ENCODE data around the gene TAF15.
A peak's percentile ranks its signal among the peaks of the same experiment; 100 is the strongest.

The TAF15 gene

DNA sequence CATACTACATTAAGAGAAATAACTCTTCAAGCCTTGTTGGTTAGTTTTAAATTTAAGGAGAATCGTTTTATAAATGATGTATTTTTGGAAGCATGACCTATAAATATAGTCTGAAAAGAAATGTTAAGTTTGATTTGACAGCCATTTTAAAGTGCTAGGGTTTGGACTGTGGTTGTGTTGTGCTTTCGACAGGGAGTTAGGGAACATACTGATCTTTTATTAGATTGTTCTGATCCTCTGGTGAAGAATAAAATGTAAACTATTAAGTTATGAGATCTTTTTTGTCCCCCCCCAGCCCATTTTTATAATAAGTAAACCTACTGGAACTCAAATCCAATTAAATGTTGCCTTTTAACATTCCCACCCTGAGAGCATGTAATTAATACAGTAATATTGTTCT lies 12.0 kb downstream of the TAF15 start:
- no peak for ATAC-seq

DNA sequence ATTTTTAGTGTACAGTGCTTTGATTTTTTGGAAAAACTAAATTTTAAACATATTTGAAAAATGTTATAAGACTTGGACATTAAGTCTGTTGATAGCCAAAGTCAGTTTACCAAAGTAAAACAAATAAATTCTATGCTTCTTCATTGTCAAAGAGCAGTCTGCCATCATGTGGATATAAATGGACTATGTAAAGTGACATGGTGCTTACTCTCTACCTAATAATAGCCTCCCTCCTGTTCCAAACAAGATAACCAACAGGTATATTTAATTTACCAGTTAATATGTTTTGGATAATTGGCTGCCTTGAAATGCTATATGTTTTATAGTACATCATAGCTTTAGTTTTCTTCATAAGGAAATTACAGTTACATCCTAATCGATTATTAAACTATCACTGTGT lies 15.9 kb downstream of the TAF15 start:
- no peak for ATAC-seq

DNA sequence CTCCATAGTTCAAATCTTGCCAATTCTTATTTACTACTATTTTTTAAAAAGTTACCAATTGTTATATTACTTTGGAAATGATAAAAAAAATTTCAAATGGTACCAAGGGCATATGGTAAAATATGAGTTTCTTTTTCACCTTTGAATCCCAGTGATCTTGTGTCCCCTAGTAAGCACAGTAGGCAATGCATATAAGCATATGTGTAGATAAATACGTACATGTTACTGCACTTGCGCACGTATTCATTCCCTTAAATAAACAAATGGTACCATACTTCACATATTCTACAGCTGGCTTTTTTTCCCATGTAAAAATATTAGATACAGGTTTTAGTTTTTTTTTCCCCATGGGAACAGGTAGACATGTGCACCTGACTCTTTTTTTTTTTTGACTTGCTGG lies 31.8 kb downstream of the TAF15 start:
- ATAC-seq: no peak

DNA sequence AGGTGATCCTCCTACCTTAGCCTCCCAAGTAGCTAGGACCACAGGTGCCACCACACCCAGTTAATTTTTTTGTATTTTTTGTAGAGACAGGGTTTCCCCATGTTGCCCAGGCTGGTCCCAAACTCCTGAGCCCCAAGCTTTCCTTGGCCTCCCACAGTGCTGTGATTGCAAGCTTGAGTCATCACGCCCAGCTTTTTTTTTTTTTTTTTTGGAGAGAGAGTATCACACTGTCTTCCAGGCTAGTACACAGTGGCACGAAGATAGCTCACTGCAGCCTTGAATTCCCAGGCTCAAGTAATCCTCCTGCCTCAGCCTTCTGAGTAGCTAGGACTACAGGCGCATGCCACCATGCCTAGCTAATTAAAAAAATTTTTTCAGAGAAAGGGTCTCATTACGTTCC lies 32.2 kb downstream of the TAF15 start:
- no peak for ATAC-seq

DNA sequence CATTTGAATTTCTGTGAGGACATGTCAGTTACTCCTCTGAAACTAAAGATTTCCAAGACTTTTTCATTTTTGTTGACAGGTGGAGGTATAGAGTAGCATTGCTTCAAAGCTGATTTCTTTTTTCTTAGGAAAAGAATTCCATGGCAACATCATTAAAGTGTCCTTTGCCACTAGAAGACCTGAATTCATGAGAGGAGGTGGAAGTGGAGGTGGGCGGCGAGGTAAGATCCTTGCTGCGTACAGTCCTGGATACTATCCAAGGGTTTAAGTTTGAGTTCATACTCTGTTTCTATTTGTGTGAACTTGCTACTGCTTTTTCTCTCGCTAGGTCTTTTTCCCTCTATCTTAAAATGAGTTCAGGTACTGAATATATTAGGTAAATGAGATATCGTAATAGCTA lies 33.0 kb downstream of the TAF15 start:
- no peak for ATAC-seq

DNA sequence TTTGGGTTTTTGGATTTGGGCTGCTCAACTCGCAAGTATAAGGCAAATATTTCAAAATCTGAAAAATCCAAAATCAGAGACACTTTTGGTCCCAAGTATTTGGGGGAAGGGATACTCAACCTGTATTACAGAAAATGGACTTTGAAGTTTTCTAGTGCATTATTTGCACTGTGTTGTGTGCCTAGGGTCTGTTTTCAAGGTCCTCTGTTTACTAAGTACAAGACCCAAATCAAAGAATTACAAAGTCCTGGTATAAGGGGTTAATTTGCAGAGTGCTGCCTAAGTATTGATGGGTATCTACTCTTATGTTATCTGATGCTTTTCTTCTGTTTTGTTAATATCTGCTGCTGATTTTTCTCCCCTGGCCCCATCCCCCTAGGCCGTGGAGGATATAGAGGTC lies 34.4 kb downstream of the TAF15 start:
- ATAC-seq: no peak

DNA sequence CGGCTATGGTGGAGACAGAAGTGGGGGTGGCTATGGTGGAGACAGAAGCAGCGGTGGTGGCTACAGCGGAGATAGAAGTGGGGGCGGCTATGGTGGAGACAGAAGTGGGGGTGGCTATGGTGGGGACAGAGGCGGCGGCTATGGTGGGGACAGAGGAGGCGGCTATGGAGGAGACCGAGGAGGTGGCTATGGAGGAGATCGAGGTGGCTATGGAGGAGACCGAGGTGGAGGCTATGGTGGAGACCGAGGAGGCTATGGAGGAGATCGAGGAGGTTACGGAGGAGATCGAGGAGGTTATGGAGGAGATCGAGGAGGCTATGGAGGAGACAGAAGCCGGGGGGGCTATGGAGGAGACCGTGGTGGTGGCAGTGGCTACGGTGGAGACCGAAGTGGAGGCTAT lies 35.3 kb downstream of the TAF15 start:
- ATAC-seq: no peak

DNA sequence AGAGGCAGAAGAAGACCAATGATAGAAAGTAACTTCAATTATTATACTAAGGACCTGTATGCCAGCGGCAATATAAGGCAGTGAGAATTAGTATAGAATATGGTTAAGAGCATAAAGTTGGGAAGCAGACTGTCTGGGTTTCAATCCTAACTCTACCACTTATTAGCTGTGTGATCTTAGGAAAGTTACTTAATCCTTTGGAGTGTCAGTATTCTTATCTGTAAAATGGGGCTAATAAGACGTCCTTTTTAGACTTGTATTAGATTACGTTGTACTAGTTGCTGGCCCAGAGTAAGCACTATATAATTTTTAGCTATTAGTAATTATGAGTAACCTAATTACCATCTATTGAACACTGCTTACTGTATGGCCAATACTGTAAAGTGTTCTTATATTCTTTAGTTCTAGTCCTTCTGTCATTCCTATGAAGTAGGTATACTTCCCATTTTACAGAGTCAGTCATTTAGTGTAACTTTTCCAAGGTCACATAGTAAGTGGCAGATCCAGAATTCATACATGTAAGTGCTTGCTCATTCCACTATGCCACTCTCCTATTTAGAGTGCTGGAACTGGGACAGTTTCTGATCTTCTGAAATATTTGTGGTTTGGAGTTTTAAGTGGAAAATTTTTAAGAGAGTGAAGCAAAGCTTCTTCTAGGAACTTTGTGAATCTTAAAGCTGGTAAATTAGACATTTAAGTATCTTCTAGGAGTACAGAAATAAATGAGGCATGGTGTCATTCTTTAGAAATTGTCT lies 36.9 kb downstream of the TAF15 start:
- no peak for ATAC-seq

DNA sequence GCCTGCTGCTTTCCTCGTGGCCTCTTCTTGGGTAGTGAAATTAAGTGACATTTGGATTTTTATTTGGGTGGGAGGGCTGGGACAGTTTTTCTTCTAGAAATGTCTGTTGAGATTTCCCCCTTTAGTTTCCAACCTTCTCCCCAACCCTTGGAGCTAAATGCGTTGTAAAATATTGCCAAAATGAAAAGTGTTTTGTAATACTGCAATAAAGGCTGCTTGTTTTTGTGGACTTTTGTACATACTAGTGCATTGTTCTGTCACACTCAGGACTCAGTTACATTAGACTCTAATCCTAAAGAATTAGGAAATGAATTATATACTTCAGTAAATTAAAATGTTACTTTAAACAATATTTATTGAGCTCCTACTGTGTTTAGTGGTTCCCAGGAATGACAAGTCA lies 37.7 kb downstream of the TAF15 start:
- no peak for ATAC-seq

DNA sequence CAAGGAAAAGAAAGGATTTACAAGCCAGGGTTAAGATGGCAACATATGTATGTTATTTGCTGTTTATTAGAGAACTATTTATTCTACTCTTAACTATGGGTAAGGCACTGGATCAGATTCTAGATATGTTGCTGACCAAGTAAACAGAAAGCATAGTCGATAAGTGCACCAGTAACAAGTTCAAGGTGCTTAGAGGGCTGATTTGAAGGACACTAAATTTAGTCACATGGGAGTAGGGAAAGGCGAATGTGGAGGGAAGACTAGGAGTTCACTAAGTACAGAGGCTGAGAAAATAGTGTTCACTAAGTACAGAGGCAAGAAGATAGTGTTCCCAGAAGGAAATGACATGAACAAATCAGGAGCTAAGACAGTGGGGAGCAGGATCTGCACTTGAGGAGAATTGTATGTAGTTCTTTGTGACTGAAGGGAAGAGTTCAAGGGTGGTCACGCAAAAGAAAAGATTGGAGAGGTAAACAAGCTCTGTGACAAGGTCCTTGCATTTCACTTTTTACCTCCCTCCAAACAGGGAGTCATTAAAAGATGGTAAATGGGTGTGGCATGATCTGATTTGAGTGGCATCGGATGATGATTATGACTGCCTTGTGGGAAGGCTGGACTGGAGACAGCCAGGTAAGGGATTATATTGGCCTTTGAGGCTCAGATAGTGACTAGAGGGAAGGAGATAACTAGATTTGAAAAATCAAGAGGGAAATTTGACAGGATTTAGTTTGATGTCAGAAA lies 38.5 kb downstream of the TAF15 start:
- ATAC-seq: no peak

DNA sequence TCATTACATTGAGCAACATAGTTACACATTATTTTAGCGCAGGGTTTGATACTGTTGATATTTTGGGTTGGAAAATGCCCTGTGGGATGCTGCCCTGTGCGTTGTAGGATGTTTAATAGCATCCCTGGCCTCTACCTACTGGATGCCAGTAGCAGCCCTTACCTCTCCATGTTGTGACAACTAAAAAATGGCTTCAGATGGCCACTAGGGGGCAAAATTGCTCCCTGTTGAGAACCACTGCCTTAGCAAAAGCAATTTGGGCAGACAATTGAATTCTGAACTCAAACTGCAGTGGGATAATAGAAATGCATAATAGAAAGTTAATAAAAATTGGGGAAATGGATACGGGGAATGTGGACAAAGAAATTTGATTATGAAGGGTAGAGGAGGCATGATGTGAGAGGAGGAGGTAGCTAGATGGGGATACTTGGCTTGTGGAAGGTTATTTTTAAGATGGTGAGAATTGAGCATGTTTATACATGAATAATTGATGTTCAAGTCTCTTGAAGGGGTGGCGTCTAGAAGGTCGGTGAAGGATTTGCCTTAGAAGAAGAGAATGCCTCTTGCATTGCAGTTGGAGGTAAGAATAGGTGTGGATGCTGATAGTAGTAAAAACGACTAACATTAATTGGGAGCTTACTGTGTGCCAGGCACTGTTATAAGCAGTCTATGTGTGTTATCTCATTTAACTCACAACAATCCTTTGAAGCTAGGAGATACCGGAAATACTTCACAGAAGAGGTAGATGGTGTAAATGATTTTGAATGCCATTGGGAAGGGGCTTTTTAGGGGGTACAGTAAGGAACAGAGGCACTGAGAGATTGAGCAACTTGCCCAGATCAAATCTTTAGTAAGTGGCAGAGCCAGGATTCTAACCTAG lies 40.4 kb downstream of the TAF15 start:
- peak; percentile 48 to 62 for ATAC-seq

DNA sequence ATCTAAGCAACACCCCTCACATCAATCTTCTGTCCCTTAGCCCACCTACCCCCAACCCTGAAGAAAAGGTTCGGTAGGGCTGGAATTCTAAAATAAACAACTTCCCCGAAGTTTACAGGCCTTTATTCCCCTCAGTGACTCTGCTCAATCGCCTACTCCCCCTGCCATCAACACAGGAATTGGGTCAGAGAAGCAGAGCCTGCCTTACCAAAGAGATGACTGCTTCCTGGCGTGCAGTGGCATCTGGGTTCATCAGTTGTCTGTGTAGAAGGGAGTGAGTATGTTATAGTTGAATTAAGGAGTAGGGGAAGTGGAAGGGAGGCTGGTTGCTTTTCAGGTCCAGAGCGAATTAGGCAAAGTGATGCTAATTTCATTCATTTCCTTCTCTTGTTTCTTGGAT lies 46.7 kb downstream of the TAF15 start:
- no peak for ATAC-seq

DNA sequence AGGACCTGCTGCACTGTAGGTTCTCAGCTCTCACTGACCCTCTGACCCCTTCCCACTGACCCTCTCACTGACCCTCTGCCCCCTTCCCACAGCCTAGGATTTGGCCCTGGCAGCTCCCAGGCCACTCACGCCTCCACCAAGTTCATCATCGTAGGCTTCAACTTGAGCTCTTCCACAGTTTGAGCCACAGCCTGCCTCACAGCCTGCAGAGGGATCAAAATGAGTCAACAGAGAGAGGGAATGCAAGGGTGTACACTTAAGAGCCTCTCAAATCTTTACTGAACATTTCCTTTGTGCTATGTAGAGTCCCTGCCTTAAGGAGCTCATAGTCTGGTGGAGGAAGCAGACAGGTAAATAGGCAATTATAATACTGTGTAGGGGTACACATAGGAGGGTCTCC lies 47.3 kb downstream of the TAF15 start:
- no peak for ATAC-seq

DNA sequence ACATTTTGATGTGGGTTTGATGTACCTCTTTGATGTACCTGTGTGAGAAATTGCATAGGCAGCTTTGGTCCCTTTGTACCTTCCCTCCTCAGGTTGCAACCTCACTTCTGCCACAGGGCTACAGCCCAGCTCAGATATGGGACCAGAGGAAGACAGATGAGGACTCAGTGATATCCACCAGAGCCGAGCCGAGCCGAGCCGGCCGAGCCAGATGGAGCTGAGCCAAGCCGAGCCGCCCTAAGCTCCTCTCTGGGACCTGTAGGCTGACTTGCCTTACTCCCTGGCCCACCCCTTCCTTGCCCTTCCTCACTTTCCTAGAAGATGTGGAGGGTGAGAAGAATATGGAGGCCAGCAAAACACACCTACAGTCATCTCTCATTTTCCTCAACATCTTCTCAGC lies 55.6 kb downstream of the TAF15 start:
- ATAC-seq: no peak

DNA sequence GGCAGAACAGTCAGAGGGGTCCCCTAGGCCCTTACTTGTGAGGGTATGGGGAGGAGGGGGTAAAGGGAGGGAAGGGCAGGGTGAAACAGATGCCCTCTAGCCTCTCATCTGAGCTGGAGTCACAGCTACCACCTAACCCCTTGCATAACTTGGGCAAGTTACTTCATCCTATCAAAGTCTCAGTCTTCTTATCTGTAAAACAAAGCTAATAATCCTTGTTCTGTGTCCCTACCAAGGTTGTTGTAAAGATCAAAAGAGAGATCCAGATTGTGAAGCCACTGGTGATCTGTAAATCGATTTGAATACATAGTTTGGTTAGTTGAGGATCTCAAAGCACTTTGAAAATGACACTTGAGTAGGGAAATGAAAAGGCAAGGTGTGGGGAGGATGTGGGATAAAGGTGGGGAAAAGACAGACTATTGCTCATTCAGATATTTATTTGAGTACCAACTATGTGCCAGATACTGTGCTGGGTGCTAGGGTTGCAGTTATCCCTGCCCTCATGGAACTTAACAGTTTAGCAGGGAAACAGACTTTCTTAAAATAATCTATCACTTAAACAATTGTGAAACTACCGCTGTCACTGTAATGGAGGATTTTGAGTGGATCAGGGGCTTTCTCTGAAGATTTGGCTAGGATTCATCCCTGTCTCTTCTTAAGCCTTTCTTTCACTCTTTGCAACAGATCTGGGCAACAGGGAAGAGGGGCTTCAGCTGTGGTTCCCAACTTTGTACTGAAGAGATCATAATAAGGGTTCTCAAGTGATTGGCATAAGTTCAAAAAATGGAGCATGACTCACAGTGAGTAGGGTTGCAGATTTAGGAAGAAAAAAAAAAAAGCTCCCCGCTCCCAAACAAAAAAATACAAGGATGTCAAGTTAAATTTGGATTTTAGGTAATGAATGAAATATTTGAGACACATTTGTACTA lies 56.4 kb downstream of the TAF15 start:
- ATAC-seq: no peak

DNA sequence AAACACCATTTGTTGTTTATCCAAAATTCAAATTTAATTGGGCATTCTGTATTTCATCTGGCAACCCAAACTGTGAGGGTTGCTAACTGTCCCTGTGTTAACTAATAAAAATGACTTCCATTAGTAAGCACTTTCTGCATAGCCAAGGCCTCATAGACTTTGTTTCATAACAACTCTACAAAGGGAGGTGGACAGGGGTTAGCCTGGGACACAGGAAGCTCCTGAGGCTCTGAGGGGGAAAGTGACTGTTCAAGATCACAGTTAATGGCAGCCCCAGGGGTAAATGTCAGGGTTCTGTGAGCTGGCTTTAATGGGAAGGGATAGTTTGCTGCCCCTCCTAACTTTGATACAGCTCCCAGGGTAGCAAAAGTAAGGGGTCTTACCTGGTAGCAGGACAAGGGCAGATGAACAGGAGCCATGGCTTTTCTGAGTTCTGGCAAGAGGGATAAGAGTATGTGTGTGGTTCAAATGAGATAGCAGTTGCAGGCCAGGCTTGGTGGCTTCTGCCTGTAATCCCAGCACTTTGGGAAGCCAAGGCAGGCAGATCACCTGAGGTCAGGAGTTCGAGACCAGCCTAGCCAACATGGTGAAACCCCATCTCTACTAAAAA lies 57.2 kb downstream of the TAF15 start:
- no peak for ATAC-seq

DNA sequence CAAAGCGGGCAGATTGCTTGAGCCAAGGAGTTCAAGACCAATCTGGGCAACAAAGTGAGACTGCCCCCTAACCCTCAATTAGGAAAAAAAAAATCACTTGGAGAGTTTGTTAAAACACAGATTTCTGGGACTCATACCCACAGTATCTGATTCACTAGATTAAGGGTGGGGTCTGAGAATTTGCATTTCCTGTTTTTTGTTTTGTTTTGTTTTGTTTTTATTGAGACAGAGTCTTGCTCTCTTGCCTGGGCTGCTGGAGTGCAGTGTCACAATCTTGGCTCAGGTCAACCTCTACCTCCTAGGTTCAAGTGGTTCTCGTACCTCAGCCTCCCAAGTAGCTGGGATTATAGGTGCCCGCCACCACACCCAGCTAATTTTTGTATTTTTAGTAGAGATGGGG lies 58.3 kb downstream of the TAF15 start:
- no peak for ATAC-seq

DNA sequence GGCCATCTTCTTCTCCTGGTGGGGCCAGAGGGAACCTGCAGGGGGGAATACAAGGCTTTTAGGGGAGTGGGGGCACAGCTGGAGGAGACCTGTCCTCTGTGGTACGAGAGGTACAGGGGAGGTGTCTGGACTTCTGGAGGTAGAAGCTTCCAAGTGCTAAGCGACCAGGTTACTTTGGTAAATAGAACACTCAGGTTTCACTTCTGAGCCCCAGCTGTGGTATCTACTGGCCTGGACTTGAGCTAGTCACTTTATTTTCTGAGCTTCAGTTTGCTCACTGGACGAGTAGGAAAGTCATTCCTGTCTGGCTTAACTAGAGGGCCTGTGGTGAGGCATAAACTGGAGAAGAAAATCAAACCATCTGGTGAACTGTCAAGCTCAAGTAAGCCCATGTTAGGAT lies 59.5 kb downstream of the TAF15 start, which contains the start of gene HEATR9:
TSS of gene HEATR9 (minus strand) at position 155 of the 400 bp plus-strand sequence. CDS start at position 6, 149 bp downstream.
- no peak for ATAC-seq

DNA sequence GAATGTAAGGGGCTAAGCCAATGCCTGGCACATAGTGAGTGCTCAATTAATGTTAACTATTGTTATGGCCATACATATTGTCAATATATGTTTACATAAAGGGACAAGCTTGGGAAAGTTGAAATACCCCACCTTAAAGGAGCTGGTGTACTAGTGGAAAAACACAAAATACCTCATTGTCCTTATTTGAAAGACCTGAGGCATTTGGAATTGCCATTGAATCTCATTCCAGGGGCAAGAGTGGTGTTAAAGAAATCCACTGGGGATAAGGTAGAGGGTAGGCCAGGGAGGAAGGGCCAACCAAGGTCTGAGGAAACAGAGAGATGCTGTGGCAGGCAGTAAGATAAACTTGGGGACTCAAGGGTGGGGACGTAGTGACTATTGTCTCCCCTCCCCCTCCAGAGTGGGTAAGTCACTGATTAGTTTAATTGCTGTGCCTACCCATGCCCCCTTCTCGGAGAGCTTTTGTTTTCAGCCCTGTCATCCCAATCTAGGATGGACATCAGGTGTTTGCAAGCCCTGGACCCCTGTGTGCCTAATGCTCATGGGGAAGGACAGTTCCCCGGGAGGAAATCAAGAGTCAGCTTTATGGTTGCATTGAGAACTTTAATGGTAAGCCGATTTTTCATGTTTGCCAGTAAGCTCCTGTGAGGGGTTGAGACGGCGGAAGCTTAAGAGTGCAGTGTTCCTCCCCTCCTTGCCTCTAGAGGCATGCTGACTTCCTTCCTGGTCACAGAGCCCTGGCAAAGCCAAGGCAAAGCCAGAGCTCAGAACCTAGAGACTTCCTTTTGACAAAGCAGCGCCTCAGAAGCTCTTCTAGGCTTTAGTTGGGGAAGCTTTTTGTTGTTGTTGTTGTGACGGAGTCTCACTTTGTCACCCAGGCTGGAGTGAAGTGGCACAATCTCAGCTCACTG lies 61.9 kb downstream of the TAF15 start:
- peak in 1 of 2 donors; percentile 51 for ATAC-seq

DNA sequence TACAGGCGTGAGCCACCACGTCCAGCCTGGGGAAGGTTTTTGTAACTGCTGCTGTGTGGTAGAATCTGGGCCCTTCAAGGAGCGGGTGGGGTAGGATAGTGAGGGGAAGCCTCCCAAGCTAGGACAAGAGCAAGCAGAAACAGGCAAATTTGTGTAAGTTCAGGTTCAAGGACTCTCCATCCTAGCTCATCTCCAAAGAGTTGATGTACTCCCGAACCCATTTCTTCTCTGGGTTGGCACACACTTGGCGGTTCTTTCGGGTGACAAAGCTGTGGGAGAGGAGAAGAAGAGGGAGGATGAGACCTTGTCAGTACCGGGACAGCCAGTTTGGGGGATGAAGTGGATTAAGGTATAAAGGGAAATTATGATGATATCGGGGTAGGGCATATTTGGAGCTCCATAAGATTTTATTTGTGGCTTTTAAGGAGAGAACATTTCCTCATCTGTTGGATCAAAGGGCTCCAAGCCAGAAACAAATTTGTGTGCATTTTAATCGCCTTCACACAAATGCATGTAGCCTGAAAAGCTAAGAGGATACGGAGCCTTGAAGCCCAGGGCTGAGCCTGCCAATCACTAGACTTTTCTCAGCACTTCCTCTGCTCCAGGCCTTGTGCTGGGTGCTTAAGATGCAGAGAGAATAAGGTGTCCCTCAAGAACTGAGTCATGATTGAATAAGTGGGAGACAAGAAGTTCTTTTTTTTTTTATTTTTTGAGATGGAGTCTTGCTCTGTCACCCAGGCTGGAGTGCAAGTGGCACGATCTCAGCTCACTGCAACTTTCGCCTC lies 63.1 kb downstream of the TAF15 start:
- no peak for ATAC-seq

Measured in activated CD4-positive, CD25-positive, alpha-beta regulatory T cell treated with anti-CD3 and anti-CD28 coated beads, Interleukin-2, amount 50 U/mL, for 24 hours (primary cell).